ENCODE data around the gene ST3GAL4. TPM values are rescaled to one million over a fixed set of nuclear protein-coding genes. Genes with fewer than 3 reads are reported as not detected.

Gene ST3GAL4
- total and polyA plus RNA-seq, 10 of the 15 experiments (the other 5 are each of a cell fraction or from before 2014, with no cell fraction given), result 3.8 to 8.1 (median 6.5) TPM; not detected in 2

DNA sequence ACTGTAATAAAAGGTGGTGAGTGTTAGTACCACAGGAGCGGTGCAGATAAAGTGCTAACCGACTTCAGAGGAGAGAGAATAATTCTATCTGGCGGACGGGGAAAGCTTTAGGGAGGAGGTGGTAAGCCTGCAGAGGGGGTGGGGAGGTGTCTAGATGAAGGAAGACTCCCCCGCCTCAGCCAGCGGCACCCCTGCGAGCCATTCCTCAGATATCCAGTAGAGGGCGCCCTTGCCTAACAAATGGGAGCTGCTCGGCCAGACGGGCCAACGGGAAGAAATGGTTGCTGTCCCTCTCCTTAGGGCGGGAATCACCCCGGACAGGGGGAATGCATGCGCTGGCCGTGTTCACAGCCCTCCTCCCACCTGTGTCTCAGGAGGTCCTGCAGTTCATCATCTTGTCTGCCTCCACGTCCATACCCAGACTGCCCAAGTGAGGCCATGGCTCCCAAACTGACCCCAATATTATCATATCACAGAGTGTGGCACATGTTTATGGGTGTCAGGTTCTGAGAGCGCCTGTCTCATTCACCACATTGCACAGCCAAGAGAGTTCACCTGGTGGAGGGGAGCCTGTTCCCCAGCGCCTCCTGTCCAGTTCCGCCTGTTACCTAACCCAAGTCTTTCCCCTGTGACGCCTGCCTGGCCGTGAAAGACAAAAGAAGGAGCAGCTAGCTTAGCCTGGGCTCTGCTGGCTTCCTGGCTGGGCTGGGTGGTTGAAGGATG, 85.5 kb downstream of the ST3GAL4 start:
- ChIA-PET POLR2A (interaction anchor here (1.0 kb wide), 1 partner anchor 40 kb away, joined by 3 read pairs; no protein-coding TSS in a partner anchor), SMC1A (ENCODE audit: uncharacterized antibody, unreplicated experiment) (interaction anchor here (0.9 to 7.9 kb wide), 8 partner anchors 11 to 1052 kb away, joined by 3 to 79 read pairs (median 6); no protein-coding TSS in a partner anchor), RAD21 (ENCODE audit: unreplicated experiment) (interaction anchor here (1.0 to 3.7 kb wide), 3 partner anchors 39 to 904 kb away, joined by 11 to 33 read pairs (median 14); no protein-coding TSS in a partner anchor), CTCF (interaction anchor here (1.0 to 6.5 kb wide), 19 partner anchors 8 to 905 kb away, joined by 3 to 125 read pairs (median 5); no protein-coding TSS in a partner anchor)
- no peak overlapping the region for H3K27ac ChIP-seq (ENCODE audit: control insufficient read depth, insufficient read depth)
- H3K9ac ChIP-seq (ENCODE audit: control insufficient read depth, insufficient read depth, low read length), result no peak overlapping the region
- FAIRE-seq (peak; percentile 76), DNase-seq (ENCODE audit: low read depth, low spot score) (no peak), ATAC-seq (peak; percentile 92)
- no peak overlapping the region for H2AFZ ChIP-seq (ENCODE audit: control insufficient read depth, low read depth, low read length)
- 21% methylated on average over 21 of the region's 21 CpGs for WGBS (ENCODE audit: insufficient coverage, insufficient replicate concordance, low lambda C conversion rate, missing lambda C conversion rate)
- H4K20me1 ChIP-seq (ENCODE audit: control insufficient read depth, insufficient read depth), result no peaks in the 10 kb centered on the region
- no peaks in the 10 kb centered on the region for H3K9me3 ChIP-seq (replicated peaks; ENCODE audit: control insufficient read depth, insufficient read depth, low read length)
- no peaks in the 10 kb centered on the region for H3K79me2 ChIP-seq (ENCODE audit: control insufficient read depth, insufficient read depth, low read length)
- peak; percentile 90 to 93 (median 92); a peak in 5 of 6 replicates for TF ChIP-seq CTCF (IDR thresholded peaks at IDR 0.05 in 2 of 3, conservative IDR thresholded peaks at IDR 0.05 in 1 of 3; ENCODE audit: control insufficient read depth in 2 of 3, extremely low read depth in 1 of 3, insufficient read depth in 1 of 3, low read depth in 3 of 3, low read length in 3 of 3)
- peak; percentile 20; the same call in 1 of the 2 replicates for TF ChIP-seq IKZF1 (conservative IDR thresholded peaks at IDR 0.05)
- TF ChIP-seq CHD2 (IDR thresholded peaks at IDR 0.05; ENCODE audit: borderline replicate concordance, low read depth, low read length), result 0 out of 2 replicates have a peak, but pooled peaks have one; percentile 13
- no peak for TF ChIP-seq KDM1A (IDR thresholded peaks at IDR 0.05; ENCODE audit: borderline replicate concordance)
- TF ChIP-seq YY1 (IDR thresholded peaks at IDR 0.05; ENCODE audit: low read depth, low read length), result peak; percentile 69
- TF ChIP-seq FOS (IDR thresholded peaks at IDR 0.05; ENCODE audit: borderline replicate concordance, extremely low read depth, insufficient read length), result no peak
- TF ChIP-seq RAD21 (IDR thresholded peaks at IDR 0.05; ENCODE audit: insufficient read depth, low read depth, low read length), result peak; percentile 94
- TF ChIP-seq BMI1 (IDR thresholded peaks at IDR 0.05; ENCODE audit: borderline replicate concordance), result no peak
- peak; percentile 90 for TF ChIP-seq SMC3 (IDR thresholded peaks at IDR 0.05; ENCODE audit: borderline replicate concordance, low read length)
- no peak for TF ChIP-seq MTA3 (IDR thresholded peaks at IDR 0.05; ENCODE audit: borderline replicate concordance, low read length)
- TF ChIP-seq ZBTB33 (IDR thresholded peaks at IDR 0.05), result no peak
- no peak for TF ChIP-seq LARP7 (IDR thresholded peaks at IDR 0.05)
- TF ChIP-seq ZNF622 (IDR thresholded peaks at IDR 0.05), result no peak
- no peak for TF ChIP-seq ETV6 (conservative IDR thresholded peaks at IDR 0.05 in 1 of 2, IDR thresholded peaks at IDR 0.05 in 1 of 2; ENCODE audit: borderline replicate concordance in 1 of 2, low read depth in 1 of 2)
- TF ChIP-seq RELB (IDR thresholded peaks at IDR 0.05; ENCODE audit: low read depth), result no peak
- 0 out of 3 replicates have a peak, but pooled peaks have one; percentile 18 for TF ChIP-seq POU2F2 (IDR thresholded peaks at IDR 0.05; ENCODE audit: borderline replicate concordance, low read depth, low read length)
- TF ChIP-seq RAD51 (IDR thresholded peaks at IDR 0.05), result no peak
- no peaks in the 10 kb centered on the region for H3K36me3 ChIP-seq (ENCODE audit: control insufficient read depth in 2 of 2, insufficient read depth in 2 of 2, low read length in 1 of 2)
- no TSS peak for BruUV-seq (replicated peaks)
- no peak overlapping the region for H3K4me3 ChIP-seq
- H3K4me1 ChIP-seq (ENCODE audit: control insufficient read depth, insufficient read depth, low read length), result no peaks in the 10 kb centered on the region
- H3K4me2 ChIP-seq (ENCODE audit: control insufficient read depth, insufficient read depth), result no peak overlapping the region
- in situ Hi-C loops (cut with MboI) (loop anchor here (10.0 kb wide), 2 partner anchors 544 to 1054 kb away; no protein-coding TSS in a partner anchor), intact Hi-C loops (cut with micrococcal nuclease; ENCODE audit: unreplicated experiment) (loop anchor here (1.0 to 10.0 kb wide), 9 partner anchors 39 to 1052 kb away; no protein-coding TSS in a partner anchor)
- H3K27me3 ChIP-seq (replicated peaks in 1 of 2; ENCODE audit: control insufficient read depth in 2 of 2, insufficient read depth in 2 of 2, low read length in 1 of 2), result no peaks in the 10 kb centered on the region; a peak in 1 of 4 replicates

Data from GM12878 (cell line).